Prostate gland (tissue), 2 donors: ENCODE results near the gene TRAPPC3L.

ENCODE experiments used
- CTCF ChIP-seq, 4 experiments: fragments of 200-600 bp in 2 of 4; fragments of 450-650 bp in 2 of 4; sonication (generic) in 2 of 4; IDR thresholded peaks; 1 replicate in 3 of 4; 2 replicates in 1 of 4; pipeline ENCODE4 v1.5.1; 2016 to 2019; ENCODE audit warnings: antibody characterized with exemption in 4 of 4, mild to moderate bottlenecking in 2 of 4, moderate library complexity in 2 of 4
- POLR2AphosphoS5 ChIP-seq: sonication (generic); formaldehyde crosslinking; IDR thresholded peaks from one replicate; pipeline ENCODE4 v1.6.1; 2017; ENCODE audit warnings: antibody characterized with exemption

- TF ChIP-seq CTCF (IDR thresholded peaks at IDR 0.05) (no peak), POLR2AphosphoS5 (no peak)
These were observed 18.8 kb upstream of the TRAPPC3L start for GRCh38 chr6:116564311-116564710.
